GM18498 (cell line): ENCODE results near the gene KLHL14.
A peak's percentile ranks its signal among the peaks of the same experiment; 100 is the strongest.

Source experiments
- ATAC-seq: cut with Tn5 transposase; IDR thresholded peaks from one replicate; pipeline ENCODE4 v1.9.1; 2021; ENCODE audit warnings: mild to moderate bottlenecking, moderate library complexity; ENCODE audit not compliant: unreplicated experiment

The KLHL14 gene

GRCh38 chr18:32770054-32770665 is 2.7 kb downstream of the KLHL14 start:
- no peak for ATAC-seq

GRCh38 chr18:32769586-32770053 is 3.2 kb downstream of the KLHL14 start:
- ATAC-seq = no peak

- ATAC-seq = no peak
These were observed 3.7 kb downstream of the KLHL14 start for GRCh38 chr18:32769071-32769585.

- no peak for ATAC-seq
These were observed 5.4 kb downstream of the KLHL14 start for GRCh38 chr18:32767400-32767799.

- ATAC-seq = no peak
These were observed 8.1 kb downstream of the KLHL14 start for GRCh38 chr18:32764611-32765244.

GRCh38 chr18:32763293-32763692 is 9.5 kb downstream of the KLHL14 start:
- no peak for ATAC-seq

GRCh38 chr18:32761231-32761630 is 11.6 kb downstream of the KLHL14 start:
- no peak for ATAC-seq

GRCh38 chr18:32760391-32760790 is 12.4 kb downstream of the KLHL14 start:
- ATAC-seq = peak; percentile 100

- no peak for ATAC-seq
These were observed 13.1 kb downstream of the KLHL14 start for GRCh38 chr18:32759611-32760167.

- no peak for ATAC-seq
These were observed 18.1 kb downstream of the KLHL14 start for GRCh38 chr18:32754508-32755263.

GRCh38 chr18:32753656-32754260 is 19.1 kb downstream of the KLHL14 start:
- no peak for ATAC-seq

- ATAC-seq = no peak
These were observed 22.5 kb downstream of the KLHL14 start for GRCh38 chr18:32750328-32750727.

- no peak for ATAC-seq
These were observed 23.0 kb downstream of the KLHL14 start for GRCh38 chr18:32749809-32750208.

- ATAC-seq = no peak
These were observed 30.2 kb downstream of the KLHL14 start for GRCh38 chr18:32742579-32742978.

- no peak for ATAC-seq
These were observed 37.0 kb downstream of the KLHL14 start for GRCh38 chr18:32735781-32736180.

- no peak for ATAC-seq
These were observed 38.4 kb downstream of the KLHL14 start for GRCh38 chr18:32734442-32734841.

GRCh38 chr18:32732165-32732564 is 40.7 kb downstream of the KLHL14 start:
- ATAC-seq = no peak

GRCh38 chr18:32730620-32731091 is 42.2 kb downstream of the KLHL14 start:
- peak; percentile 96 for ATAC-seq

- no peak for ATAC-seq
These were observed 42.8 kb downstream of the KLHL14 start for GRCh38 chr18:32730068-32730467.

GRCh38 chr18:32724071-32724749 is 48.6 kb downstream of the KLHL14 start:
- ATAC-seq = no peak
